ENCODE results near the gene CFAP45.

DNA sequence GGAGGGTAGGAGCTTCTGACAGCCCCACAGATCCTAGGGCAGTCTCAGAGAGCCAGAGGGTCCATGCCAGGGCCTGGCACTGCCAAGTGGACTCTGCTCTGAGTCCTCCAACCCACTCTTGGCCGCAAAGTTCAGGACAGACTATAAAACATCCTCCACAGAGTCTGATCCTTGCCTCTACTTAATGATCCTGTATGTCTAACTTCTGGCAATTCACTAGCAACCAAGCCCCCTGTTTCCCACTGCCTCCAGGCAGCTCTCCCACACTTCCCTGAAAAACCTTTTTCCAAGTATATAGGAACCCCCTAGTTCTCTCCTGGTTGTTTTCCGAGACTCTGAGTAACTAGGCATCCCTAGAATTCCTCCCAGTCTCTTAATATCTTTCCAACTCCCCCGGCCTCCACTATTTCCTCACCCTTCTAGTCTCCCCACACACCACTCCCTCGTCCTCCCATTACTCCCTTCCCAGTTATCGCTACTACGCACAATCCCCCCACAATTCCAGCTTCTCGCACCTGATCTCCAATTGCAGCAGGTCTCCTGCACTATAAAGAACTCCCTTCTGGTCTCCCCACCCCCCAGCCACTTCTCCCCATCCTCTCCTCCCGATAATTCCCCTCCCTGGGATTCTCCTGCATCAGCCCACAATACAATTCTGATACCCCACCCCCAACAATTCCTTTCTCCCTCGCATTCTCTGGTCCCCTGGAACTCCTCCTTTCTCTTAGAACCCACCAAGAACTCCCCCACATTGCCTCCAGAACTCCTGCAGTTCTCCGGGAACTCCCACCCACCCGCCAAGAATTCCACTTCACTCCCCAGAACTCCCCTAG is 44.9 kb upstream of the CFAP45 start:
- TF ChIP-seq, protein P1, sequence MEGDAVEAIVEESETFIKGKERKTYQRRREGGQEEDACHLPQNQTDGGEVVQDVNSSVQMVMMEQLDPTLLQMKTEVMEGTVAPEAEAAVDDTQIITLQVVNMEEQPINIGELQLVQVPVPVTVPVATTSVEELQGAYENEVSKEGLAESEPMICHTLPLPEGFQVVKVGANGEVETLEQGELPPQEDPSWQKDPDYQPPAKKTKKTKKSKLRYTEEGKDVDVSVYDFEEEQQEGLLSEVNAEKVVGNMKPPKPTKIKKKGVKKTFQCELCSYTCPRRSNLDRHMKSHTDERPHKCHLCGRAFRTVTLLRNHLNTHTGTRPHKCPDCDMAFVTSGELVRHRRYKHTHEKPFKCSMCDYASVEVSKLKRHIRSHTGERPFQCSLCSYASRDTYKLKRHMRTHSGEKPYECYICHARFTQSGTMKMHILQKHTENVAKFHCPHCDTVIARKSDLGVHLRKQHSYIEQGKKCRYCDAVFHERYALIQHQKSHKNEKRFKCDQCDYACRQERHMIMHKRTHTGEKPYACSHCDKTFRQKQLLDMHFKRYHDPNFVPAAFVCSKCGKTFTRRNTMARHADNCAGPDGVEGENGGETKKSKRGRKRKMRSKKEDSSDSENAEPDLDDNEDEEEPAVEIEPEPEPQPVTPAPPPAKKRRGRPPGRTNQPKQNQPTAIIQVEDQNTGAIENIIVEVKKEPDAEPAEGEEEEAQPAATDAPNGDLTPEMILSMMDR (IDR thresholded peaks at IDR 0.05; ENCODE audit: low read length) = no peak
- no peak for TF ChIP-seq EZH2 (IDR thresholded peaks at IDR 0.05; ENCODE audit: borderline replicate concordance, low read length)
